Skin epidermis (tissue), 12 donors: Measurements from ENCODE around the gene SLC34A3.

ENCODE experiments used
- H3K27ac ChIP-seq, 21 experiments: fragments of 200-600 bp; sonication (generic) in 11 of 21; one replicate each; pipeline ENCODE4 v1.5.0; 2020; ENCODE audit warnings: mild to moderate bottlenecking in 3 of 21, inconsistent platforms in 2 of 21, moderate library complexity in 2 of 21
- H3K4me3 ChIP-seq, 7 experiments: fragments of 200-600 bp; sonication (generic) in 2 of 7; one replicate each; pipeline ENCODE4 v1.5.0; 2020; ENCODE audit warnings: inconsistent platforms in 2 of 7, mild to moderate bottlenecking in 2 of 7, moderate library complexity in 1 of 7

Gene SLC34A3

DNA sequence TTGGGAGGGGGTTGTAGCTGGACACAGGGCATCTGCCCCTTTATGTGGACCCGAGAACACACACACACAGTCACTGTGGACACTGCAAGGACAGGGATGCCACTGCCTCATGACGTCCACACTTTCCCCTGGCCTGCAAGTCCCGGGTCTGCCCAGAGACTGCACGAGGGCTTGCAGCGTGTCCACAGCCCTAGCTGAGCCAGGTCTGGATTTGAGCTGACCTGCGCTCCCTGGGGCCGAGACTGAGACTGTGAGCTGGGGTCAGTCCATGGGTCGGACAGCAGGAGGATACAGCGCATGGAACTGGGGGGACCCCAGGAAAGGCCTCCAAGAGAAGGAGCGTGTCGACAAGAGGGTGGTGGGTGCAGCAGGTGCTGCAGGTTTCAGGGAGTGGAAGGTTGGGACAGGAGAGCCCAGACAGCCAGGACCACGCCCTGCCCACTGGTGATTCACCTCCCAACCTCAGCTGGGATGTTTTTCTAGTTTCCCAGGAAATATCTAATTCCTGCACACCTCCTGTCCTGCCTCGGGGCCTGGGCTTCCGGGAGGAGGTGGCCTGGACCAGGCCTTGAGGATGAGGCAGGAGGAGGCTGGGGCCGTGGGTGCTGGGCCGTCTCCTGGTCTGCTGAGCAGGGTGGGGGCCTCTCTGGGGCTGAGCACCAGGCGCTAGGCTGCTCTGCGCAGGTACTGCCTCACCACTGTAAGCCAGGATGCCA is 4.2 kb upstream of the SLC34A3 start:
- Histone ChIP-seq H3K27ac (peak overlapping the region in 17 of 21 experiments; percentile 8 to 95 (median 51)), H3K4me3 (no peak overlapping the region)

DNA sequence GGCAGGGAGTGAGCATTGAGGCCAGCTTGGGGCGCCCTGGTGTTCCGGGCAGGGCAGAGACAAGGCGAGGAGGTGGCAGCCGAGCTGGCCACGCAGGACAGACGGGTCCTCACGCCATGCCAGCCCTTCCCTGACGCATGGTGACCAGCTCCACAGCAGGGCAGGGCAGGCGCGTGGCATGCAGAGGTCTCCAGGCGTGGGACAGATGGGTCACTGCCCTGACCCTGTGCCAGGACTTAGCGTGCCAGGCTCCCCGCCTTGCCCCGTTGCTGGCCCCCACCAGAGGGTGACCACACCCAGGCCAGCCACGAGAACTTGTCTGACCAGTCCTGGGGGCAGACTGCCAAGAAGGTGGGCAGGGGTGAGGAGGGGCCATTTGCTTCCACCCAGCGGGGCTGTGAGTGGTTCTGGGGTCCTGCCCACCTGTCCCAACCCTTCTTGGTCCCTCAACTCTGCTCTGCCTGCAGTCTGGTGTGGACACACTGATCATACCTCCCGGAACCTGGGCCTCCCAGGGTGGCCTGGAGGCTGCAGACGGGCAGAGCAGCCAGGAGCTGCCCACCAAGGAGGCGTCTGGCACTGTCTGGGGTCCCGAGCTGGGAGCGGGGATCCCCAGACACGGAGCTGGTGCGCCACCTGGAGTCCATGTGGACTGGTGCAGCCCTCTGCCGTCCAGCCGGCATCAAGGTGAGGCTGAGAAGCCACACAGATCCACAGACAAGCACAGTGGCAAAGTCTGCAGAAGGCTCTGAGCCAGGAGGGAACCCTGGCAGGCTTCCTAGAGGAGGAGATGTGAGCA is 3.4 kb upstream of the SLC34A3 start, which contains the start of gene RNF224:
Gene RNF224 (plus strand): TSS at position 449 of the 799 bp plus-strand sequence. CDS start 834 bp downstream, outside the sequence.
- H3K27ac ChIP-seq: peak within 1 kb of the TSS in 18 of 21 experiments; percentile 8 to 95 (median 52)
- H3K4me3 ChIP-seq: no peak within 1 kb of the TSS

DNA sequence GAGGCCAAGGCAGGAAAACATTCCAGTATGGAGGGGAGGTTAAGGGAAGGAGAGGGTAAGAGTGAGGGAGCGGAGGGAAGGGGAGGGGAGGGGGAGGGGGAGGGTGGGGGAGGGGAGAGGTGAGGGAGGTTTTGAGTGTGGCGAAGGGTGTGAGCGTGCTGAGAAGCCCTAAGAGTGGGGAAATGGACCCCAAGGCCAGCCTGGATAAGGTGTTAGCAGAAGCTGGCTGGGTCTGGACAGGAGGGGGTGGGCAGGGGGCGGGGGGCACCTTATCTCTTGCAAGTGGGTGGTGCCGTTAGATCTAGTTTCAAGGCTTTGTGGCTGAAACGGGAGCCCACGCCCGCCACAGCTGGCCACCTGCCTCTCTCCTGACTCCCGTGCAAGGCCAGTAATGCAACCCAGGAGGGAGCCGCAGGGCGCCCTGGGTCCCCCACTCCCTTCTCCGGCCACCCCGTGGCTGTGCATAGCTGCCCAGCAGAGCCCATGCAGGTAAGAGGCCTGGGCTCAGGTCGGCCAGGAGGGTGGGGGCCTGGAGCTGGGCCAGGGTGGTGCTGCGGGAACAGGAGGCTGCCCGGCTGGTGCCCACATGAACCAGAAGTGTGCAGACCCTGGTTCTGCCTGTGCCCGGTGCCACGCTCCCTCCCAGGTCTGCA is 2.7 kb upstream of the SLC34A3 start:
- H3K4me3 ChIP-seq: no peak overlapping the region
- no peak overlapping the region for H3K27ac ChIP-seq

DNA sequence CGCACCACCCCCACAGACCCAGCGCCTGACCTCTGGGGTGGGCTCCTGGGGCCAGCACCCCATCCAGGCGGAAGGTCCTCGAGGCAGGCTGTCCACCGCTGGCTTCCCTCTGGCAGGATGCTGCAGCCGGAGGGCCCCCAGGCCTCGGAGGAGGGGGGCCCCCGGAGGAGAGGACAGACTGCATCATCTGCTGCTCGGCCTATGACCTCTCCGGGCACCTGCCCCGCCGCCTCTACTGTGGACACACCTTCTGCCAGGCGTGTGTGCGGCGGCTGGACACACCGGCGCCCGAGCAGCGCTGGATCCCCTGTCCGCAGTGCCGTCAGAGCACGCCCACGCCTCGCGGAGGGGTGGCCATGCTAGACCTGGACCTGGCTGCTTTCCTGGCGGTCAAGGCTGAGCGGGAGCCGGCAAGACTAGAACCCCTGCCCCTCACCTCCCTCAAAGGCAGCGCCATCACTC is 2.2 kb upstream of the SLC34A3 start:
- Histone ChIP-seq H3K27ac (no peak overlapping the region), H3K4me3 (no peak overlapping the region)

DNA sequence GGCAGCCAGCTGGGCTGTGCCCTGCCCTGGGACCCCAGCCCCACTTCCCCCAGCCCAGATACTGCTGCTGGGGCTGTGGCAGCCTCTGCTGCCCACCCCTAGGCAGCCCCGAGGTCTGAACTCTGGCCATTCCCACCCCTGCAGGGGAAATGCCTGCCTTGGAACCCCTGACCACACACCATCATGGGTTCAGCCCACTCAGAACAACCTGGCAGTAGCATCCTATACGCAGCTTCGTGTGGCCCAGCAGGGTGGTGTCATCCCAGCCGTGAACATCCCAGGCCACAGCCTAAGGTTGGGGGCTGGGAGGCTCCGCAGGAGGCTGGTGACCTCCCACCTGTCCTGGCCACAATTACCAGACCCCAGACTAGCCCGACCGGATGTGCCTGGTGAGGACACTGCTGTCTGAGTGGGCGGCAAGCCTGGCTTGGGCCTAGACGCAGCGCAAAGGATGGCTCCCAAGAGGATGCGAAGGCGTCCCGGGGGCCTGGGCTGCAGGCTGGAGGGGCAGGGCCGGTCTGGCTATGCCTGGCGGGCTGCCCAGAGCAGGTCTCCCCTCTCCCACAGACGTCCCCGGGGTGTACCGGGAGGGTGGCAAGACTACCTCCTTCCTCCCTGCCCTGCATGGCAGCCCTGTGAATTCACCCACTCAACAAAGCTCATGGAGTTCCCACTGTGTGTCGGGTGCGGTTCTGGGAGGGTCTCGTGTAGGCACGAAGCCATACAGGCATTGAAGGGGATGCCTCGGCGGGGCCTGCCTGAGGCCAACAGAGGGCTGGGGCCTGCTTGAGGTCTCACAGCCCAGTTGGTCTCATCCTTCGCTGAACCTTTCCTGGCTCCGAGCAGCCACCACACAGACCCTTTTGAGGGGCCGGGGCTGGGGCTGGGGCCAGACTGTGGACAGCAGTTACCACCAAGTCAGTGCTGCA is 1.5 kb upstream of the SLC34A3 start:
- no peak overlapping the region for H3K27ac ChIP-seq
- H3K4me3 ChIP-seq: no peak overlapping the region

DNA sequence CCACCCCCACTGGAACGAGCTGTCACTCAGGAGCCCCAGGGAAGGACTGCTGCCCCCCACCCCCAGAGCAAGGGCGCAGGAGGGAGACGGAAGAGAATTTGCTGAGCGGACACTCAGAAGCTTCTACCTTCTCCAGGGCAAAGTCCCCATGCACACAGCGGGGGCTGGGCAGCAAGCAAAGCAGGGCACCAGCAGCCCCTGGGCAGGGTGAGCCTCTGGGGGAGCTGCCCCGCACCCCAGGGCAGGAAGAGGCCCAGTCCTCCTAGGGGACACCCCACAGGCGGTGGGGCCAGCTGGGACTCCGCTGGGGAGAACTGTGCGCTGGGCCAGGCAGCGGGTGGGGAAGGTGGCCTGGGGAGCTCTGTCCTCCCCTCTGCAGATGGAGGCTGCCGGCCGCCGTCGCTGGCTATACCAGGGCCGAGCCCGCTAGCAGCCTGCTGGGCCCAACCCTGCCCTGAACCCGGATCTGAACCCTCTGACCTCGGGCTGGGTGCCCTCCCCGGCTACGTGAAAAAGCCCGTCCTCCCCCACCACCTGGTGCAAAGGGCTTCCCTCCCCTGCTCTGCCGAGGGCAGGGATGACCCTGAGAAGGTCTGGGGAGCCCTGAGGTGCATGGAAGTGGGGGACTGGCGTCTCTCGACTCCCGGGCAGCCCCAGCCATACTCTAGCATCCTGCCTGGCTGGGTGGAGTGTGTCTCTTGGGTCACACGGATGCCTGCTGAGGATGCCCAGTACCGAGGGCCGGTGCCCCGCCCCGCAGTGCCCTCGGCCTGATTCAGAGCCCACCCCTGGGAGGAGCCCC is 597 bp upstream of the SLC34A3 start:
- H3K4me3 ChIP-seq: no peak overlapping the region
- H3K27ac ChIP-seq: no peak overlapping the region

DNA sequence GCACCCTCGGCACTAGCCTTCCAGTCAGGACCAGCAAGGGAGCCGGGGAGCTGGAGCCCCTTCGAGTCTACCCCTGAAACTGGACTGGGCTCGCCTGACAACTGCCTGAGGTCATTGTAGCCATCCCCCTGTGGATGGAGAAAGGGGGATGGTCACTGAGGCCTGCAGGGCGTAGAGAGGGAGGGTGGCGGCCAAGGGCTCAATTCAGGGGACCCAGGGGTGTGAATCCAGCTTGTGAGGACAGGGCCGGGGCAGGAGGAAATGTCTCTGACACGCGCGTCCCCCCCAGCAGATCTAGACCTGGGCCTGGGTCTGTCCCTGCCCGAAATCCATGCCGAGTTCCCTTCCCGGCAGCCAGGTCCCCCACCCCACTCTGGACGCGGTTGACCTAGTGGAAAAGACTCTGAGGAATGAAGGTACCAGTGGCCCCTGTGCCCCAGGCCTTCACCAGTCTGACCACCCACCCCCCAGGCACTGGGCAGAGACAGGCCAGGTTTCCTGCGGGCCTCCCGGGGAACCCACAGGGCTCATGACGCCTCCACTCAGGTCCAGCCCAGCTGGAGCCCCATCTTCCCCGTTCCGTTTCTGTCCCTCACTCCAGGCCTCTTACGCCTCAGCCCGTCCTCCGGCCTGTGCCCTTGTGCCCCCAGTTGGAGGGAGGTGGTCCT is 805 bp downstream of the SLC34A3 start:
- Histone ChIP-seq H3K4me3 (no peak overlapping the region), H3K27ac (no peak overlapping the region)

DNA sequence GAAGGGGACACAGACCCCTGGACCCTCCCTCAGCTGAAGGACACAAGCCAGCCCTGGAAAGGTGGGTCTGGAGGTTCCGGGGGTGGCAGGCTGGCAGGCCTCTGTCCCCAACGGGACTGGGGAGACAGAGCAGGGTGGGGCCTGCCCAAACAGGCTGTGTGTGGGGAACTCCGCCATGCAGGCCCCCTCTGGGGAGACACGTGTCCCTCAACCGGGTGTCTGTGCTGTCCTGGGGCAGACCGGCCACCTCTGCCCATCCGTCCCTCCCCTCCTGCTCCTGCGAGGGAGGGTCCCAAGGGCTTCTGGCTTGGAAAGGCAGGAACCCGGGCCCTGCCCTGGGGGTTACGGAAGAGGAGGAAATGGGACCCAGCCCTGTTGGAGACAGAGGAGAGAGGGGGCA is 1.4 kb downstream of the SLC34A3 start:
- Histone ChIP-seq H3K4me3 (no peak overlapping the region), H3K27ac (no peak overlapping the region)

DNA sequence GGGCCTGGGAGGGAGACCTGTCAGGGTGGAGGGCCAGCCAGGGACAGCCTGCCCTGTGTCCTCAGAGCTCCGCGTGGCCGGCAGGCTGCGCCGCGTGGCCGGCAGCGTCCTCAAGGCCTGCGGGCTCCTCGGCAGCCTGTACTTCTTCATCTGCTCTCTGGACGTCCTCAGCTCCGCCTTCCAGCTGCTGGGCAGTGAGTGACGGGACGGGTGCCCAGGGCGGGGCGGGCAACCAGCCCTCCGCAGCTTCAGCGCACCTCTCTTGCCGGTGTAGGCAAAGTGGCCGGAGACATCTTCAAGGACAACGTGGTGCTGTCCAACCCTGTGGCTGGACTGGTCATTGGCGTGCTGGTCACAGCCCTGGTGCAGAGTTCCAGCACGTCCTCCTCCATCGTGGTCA is 1.8 kb downstream of the SLC34A3 start:
- Histone ChIP-seq H3K4me3 (no peak overlapping the region), H3K27ac (no peak overlapping the region)

DNA sequence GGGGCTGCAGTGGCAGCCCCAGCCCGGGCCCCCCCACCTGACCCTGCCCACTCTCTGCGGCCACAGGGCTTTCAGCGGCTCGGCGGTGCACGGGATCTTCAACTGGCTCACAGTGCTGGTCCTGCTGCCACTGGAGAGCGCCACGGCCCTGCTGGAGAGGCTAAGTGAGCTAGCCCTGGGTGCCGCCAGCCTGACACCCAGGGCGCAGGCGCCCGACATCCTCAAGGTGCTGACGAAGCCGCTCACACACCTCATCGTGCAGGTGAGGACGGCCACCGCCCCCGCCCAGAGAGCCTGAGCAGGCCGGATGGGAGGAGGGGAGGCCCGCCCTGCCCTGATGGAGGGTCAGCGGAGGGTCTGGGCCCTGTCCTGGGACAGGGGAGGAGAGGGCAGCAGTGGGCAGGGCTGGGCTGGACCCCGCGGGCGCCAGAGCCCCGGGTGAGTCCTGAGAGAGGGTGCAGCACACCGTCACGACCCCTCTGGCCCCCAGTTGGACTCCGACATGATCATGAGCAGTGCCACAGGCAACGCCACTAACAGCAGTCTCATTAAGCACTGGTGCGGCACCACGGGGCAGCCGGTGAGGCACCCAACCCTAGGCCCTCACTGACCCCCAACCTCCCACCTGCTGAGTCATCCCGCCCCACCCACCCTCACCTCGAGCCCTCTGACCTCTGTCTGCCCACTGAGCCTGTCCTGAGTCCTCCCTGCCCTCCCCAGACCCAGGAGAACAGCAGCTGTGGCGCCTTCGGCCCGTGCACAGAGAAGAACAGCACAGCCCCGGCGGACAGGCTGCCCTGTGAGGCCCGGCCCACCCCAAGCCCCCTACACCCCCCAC is 2.7 kb downstream of the SLC34A3 start:
- Histone ChIP-seq H3K4me3 (no peak overlapping the region), H3K27ac (no peak overlapping the region)

DNA sequence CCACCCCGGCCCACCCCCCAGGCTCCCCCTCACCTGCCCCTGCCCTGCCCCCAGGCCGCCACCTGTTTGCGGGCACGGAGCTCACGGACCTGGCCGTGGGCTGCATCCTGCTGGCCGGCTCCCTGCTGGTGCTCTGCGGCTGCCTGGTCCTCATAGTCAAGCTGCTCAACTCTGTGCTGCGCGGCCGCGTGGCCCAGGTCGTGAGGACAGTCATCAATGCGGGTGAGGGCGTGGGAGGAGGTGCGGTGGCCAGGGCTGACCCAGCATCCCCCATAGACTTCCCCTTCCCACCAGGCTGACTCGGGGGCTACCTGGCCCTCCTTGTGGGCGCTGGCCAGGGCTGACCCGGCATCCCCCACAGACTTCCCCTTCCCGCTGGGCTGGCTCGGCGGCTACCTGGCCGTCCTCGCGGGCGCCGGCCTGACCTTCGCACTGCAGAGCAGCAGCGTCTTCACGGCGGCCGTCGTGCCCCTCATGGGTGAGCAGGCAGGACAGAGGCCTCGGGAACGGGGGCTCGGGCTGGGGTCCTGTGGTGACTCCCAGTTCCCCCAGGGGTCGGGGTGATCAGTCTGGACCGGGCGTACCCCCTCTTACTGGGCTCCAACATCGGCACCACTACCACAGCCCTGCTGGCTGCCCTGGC is 3.5 kb downstream of the SLC34A3 start:
- no peak overlapping the region for H3K4me3 ChIP-seq
- no peak overlapping the region for H3K27ac ChIP-seq

DNA sequence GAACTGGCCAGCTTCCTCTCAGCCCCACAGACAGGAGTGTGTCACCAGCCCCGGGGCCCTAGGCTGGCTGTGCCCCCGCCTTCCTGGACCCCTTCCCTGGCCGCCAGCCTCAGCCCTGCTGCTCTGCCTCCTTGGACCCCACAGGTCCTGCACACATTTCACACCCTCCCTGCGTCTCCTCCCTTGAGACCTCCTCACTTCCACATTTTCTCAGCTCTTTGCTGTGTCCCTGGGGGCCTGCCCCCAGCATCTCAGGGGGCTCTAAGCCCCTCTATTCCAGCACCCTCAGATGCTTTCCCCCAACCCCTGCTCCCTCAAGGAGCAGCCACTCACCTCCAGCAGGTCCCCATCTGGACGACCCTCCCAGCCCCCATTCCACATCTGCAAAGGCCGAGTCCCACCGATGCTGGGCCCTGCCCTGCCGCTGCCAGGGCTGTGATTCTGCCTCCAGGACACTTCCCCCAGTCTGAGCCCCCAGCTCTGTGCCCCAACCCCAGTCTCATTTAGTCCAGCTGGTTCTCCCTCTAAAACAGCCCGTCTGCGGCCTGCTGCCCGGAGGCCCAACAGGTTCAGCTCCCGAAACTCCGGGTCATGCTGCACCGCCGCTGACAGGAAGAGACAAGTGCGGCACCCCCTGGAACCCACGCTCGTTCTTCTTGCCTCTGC is 4.2 kb downstream of the SLC34A3 start:
- no peak overlapping the region for H3K27ac ChIP-seq
- no peak overlapping the region for H3K4me3 ChIP-seq

DNA sequence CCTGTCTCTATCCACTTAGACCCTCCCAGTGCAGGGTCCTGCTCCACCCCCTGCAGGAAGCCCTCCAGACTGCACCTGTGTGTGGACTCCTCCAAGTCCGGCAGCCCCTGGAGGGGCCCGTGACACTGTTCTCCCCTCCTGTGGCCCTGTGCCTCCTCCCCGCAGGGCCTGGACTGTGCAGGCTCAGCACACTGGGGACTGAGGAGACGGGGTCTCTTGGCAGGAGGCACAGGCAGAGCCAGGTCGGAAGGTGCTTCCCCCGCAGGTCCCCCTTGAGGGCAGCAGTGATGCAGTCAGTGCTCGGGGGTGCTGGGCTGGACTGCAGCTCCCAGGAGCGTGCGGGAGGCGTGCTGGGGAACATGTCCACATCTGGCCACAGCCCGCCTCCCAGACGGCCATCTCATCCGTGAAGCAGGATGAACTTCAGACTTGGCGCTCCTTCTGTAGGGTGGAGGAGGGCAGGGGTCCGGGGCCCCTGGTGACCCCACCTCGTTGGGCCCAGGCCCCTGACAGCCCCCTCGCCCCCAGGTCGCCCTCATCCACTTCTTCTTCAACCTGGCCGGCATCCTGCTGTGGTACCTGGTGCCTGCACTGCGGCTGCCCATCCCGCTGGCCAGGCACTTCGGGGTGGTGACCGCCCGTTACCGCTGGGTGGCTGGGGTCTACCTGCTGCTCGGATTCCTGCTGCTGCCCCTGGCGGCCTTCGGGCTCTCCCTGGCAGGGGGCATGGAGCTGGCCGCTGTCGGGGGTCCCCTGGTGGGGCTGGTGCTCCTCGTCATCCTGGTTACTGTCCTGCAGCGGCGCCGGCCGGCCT is 4.9 kb downstream of the SLC34A3 start:
- H3K27ac ChIP-seq: no peak overlapping the region
- no peak overlapping the region for H3K4me3 ChIP-seq

DNA sequence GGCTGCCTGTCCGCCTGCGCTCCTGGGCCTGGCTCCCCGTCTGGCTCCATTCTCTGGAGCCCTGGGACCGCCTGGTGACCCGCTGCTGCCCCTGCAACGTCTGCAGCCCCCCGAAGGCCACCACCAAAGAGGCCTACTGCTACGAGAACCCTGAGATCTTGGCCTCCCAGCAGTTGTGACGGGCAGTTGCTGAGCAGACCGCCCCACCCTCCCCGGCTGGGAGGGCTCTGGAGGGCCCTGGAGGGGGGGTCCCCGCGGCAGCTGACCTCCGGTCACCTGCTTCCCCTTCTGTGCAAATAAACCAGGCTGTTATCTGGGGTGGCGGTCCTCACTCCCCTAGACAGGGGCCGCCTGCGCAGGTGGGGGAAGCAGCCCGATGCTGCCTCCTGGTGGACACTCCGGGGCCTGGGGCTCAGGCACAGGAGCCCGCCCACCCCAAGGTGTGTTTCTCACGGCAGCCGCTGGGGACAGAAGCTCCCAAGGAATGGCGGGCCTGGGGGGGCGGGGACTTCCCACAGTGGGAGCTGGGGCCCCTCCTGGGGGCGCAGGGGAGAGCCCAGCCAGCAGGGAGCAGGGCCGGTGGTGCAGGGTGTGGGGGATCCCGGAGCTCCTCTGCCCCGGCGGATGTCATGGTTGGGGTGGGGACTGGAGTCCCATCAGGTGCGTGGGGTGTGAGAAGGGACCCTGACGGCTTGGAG is 5.7 kb downstream of the SLC34A3 start:
- H3K4me3 ChIP-seq: peak overlapping the region in 1 of 7 experiments; percentile 0
- H3K27ac ChIP-seq: peak overlapping the region in 1 of 21 experiments; percentile 14

DNA sequence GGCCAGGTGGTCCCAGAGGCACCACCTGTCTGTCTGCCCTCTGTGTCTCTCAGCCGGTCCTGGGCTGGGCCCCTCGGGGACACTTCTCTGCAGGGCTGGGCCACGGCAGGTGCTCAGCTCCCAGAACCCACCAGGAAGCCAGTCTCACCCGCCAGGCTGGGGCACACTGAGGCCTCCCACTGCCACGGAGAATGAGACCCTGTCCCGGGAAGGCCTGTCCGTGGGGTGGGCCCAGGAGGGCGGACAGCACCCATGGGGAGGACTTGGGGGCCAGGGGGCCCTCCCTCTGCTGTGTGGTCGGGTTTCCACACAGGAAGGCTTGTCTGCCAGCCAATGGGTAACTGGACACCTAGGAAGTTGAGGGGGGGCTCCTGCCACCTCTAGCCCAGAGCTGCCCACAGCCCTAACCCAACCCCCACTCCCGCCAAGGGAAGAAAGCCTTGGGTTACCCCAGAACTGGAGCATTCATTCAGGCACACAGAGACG is 6.3 kb downstream of the SLC34A3 start:
- Histone ChIP-seq H3K4me3 (peak overlapping the region in 1 of 7 experiments; percentile 0), H3K27ac (peak overlapping the region in 3 of 21 experiments; percentile 2 to 45 (median 14))
